NT2/D1 (cell line): ENCODE measurements around the gene PNN.

Source experiments
- YY1 ChIP-seq: IDR thresholded peaks from 2 replicates; pipeline ENCODE4 v1.6.1; 2011; ENCODE audit not compliant: insufficient read length, insufficient read depth
- ZNF274 ChIP-seq: IDR thresholded peaks from 2 replicates; pipeline ENCODE4 v1.6.1; 2011; ENCODE audit warnings: mild to moderate bottlenecking, low read depth, low read length

DNA sequence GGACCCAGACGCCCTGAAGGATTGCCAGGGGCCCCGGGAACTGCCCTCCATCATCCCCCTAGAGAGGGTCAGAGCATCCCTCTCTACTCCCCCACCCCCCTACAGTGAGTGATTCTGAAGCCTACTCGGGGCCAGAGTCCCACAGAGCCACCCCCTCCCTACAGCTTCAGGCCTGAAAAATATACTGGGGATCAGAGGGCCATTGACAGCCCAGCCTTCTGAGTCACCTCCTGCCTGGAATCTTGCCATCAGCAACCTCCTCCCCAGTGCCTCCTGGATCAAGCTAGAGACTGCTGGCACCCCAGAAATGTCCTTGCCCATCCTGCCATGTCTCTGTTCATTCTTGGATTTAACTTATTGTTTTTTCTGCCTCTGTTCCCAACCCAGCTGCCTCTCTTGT, 37.0 kb downstream of the PNN start:
- TF ChIP-seq ZNF274 (no peak), YY1 (no peak)
